HG03064 (cell line): Measurements from ENCODE around the gene ZNF618.

Source experiments
- ATAC-seq: cut with Tn5 transposase; IDR thresholded peaks from one replicate; pipeline ENCODE4 v1.9.1; 2021; ENCODE audit warnings: low read depth; ENCODE audit not compliant: unreplicated experiment

Gene ZNF618

DNA sequence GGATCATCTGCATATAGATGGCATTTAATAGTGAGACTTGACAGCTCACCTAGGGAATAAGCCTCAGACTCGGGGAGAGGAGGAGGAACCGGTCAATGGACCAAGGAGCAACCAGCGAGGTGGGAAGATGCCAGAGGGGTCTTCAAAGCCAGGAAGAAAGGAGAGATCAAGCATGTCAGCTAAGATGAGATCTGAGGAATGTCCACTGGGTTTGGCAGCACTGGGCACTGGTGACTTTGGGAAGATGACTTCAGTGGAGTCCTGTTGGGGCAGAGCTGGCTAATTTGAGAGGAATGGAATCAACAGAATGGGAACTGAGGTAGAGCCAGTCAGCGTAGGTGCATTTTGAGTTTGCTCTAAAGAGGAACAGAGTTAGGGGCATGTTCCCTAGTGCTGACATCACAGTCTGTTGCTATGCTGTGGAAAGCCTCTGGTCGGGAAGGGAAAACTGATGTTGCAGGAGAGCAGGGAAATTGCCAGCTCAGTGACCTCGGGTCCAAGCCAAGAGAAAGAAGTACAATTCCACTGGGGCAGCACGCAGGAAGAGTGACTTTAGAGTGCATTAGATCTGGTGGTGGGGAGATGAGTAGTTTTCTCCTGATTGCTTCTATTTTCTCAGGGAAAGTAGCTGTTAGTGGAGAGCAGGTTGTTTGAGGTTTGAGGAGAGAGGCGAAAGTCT lies 56.9 kb downstream of the ZNF618 start:
- ATAC-seq = no peak

DNA sequence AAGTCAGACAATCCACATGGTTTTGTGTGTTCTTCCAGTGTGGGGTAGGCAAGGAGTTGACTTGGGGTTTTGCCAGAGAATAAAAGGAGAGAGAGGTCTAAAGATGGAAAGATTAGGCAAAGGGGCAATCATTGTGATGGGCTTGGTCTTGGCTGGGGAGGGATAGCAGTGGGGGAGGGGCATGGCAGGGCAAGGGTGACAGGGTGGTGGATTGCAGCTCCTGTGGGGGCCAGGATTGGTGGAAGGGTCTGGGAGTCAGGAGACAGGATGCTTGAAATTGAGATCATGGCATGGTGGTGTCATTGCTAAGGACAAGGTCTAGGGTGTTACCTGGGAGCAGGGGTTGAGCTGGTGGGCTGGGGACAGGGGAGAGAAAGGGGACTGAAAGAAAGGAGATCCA lies 57.6 kb downstream of the ZNF618 start:
- ATAC-seq = no peak

DNA sequence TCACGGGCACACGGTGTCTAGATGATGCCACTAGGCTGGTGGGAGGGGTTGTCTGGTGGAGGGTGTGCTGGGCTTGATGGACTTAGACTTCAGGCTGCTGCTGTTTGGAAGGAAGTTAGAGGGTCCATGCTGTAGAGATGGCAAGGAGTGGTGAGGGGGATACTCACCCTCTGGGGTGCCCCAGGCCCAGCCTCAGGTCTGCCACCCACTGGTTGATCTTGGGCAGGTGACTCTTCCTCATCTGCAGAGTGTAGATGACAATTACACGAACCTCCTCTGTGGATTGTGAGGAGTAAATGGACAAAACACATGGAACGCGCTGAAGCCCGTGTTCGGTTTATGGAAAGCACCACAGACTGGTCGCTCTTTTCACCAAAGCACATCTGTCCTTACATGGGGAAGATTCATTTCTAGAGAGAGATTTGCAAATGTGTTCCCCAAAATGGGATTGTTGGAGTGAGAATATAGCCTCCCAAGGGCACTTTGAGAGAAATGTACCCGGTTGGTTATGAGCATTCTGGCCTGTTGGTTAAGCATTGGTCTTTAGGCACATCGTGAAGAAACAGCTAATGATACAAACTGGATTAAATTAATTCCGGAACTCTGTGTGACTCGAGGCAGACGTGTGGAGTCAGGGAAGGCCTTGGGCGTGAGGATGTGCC lies 58.2 kb downstream of the ZNF618 start:
- no peak for ATAC-seq

DNA sequence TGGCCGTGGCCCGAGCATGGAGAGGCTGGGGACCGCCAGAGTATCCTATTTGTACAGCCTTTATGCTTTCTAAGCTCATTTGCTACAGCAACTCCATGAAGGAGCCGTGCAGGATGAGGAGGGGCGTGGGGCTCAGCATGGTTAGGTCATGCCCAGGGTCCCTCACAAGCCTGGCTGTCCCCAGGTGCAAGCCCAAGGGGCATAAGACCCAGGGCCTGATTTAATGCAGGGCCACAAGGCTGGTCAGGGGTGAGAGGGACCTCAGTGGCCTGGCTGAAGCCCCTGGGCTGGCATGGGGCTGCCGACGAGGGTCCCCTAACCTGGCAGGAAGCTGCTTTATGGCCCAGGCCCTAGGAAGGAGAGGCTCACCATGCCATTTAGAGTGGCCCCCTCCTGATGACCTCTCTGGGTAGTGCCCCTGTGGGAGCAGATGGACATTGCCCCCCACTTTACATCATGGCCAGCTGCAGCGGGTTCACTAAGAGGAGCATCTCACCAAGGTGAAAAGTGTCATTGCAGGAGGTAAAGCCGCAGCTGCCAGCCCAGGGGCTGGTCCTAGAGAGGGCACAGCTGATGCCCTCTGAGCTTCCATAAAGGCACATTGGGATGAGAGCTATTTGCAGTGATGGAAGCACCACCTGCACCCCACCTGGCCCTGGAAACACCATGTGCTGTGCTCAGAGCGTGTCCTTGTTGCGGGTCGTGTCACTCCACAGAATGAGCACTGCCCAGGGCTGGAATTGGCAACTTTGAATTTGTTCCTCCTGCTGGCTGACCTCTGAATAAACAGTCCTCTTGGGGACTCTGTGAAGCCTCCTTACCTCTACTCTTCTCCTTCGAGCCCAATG lies 58.9 kb downstream of the ZNF618 start:
- no peak for ATAC-seq

- ATAC-seq = no peak
These were observed 59.7 kb downstream of the ZNF618 start for GRCh38 chr9:113935677-113936380.

GRCh38 chr9:113940077-113940476 lies 64.0 kb downstream of the ZNF618 start:
- ATAC-seq = no peak

DNA sequence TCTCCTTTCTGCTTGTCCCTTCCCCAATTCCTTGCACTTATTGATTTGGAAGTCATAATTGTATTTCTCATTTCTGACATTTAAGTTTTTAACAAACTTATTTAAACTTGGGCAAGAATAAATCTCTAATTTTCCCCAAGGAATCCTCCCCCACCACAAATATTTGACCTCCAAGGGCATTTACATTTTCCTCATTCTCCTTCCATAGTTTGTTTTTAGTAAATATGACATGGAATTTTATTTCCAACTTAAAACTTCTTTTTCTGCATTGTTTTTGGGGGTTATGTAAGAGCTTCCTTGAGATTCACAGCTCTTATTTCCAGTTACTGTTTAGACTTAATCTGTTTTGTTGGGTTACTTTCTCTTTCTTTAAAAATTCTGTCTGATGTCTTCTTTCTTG lies 64.9 kb downstream of the ZNF618 start:
- ATAC-seq = no peak

- no peak for ATAC-seq
These were observed 65.4 kb downstream of the ZNF618 start for GRCh38 chr9:113941526-113941925.

GRCh38 chr9:113943112-113944009 lies 67.3 kb downstream of the ZNF618 start:
- no peak for ATAC-seq

- ATAC-seq = no peak
These were observed 69.7 kb downstream of the ZNF618 start for GRCh38 chr9:113945784-113946183.

DNA sequence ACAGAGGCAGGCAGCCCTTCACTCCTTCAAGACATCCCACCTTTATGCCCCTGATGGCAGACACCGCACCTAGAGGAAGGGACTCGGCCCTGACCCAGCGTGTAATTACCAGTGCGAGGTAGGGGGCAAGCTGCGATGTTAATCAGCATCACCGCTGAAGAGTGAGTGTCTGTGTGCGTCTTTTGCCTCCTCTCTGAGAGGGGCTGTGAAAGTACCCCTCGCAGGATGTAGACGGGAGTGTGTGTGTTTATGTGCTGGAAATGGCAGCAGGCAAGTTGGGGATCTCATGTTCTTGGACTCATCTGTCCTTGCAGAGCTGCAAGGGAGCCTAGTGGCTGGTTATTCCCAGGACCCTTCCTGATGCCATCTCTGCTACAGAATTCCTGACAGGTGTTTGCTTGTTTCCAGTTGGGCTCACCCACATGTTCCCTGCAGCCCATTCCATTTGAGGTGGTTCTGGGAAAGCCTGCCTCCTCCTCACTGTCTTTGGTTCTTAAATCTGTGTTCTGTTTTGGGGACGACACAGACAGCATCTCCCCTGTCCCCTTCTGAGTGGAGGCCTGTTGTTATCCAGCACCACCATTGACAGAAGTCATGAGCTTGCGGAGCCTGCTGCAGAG lies 70.5 kb downstream of the ZNF618 start:
- ATAC-seq = no peak

DNA sequence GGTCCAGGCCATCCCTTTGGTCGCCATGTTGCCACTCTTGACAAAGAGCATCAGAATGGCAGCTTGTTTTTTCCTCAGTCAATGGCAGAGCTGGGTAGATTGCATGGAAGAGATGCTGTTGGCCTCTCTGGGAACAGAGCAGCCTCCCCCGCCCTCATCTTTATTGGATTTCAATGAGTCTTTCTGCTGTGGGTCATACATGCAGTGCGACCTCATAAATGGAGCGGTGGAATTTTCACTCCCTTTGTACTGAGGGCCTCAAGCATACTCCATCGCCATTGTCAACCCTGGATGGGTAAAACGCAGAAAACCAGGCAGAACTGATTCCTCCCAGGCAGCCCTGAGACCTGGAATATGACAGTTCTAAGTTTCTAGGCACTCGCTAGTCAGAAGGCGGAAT lies 71.8 kb downstream of the ZNF618 start:
- ATAC-seq = no peak

- no peak for ATAC-seq
These were observed 72.9 kb downstream of the ZNF618 start for GRCh38 chr9:113948891-113949570.

- ATAC-seq = no peak
These were observed 73.5 kb downstream of the ZNF618 start for GRCh38 chr9:113949571-113950078.

GRCh38 chr9:113950195-113951031 lies 74.3 kb downstream of the ZNF618 start:
- ATAC-seq = no peak

DNA sequence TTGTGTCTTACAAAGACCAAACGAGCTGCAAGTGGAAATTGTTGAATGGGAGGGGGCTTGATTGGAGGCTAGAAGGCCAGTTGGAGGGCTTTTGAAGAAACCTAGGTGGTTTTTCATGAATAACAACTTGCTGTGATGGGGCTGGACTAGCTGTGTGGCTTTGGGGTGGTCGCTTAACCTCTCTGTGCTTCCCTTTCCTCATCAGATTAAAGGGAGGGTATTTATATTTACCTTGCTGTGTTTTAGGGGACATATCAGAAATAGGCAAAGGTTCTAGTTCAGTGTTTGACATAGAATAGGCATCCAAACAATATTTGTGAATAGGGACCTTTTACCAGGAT lies 74.9 kb downstream of the ZNF618 start:
- no peak for ATAC-seq

DNA sequence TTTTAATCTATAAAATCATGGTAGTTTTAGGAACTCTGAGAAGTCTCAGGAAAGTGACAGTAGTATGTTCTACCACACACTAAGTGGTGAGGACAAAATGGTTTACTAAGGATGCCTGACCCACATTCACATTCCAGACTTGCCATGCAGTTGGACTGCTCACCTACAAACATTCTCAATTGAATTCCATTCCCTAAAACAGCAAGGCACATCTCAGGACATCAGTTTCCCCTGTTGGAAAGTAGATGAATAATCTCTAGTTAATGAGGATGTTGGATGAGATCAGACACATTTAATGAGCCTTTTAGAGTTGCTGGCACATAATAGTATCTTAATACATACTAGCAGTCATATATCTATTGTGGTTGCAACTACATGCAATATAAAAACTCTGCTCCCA lies 76.6 kb downstream of the ZNF618 start:
- ATAC-seq = no peak

DNA sequence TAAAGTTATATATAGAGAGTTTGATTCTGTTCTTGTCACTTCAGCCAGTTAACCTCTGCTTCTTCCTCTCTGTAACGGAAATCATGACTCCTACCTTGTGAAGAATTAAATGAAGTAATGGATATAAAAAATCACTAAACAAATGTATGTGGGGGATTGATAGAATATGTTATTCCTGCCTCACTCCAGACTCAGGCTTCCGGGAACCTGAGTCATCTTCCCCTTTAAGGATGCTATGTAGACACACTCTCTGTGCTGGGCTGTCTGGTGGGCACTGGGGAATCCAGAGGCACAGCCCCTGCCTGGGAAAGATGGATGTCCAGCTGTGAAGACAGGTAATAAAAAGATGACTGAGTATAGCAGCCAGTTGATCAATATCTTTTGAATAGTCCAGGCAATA lies 77.4 kb downstream of the ZNF618 start:
- no peak for ATAC-seq
